SK-N-MC (cell line): ENCODE measurements around the gene PTPRG.
A peak's percentile ranks its signal among the peaks of the same experiment; 100 is the strongest.

Source experiments
- DNase-seq: peaks from one replicate; pipeline ENCODE4 v3.0.0-alpha.2; 2011; ENCODE audit warnings: low read depth, low spot score
- H3K27ac ChIP-seq: fragments of 200-600 bp; sonication (generic); 2 replicates; pipeline ENCODE4 v1.5.1; 2016; ENCODE audit warnings: mixed run types
- H3K36me3 ChIP-seq: fragments of 200-600 bp; sonication (generic); 2 replicates; pipeline ENCODE4 v1.6.1; 2017; ENCODE audit warnings: antibody characterized with exemption, low read length, mixed read lengths; ENCODE audit not compliant: insufficient read depth
- H3K4me3 ChIP-seq: fragments of 200-600 bp; sonication (generic); 2 replicates; pipeline ENCODE4 v1.5.1; 2016
- H3K9ac ChIP-seq: fragments of 200-600 bp; sonication (generic); 2 replicates; pipeline ENCODE4 v1.8.0; 2017; ENCODE audit warnings: mixed run types, mixed read lengths; ENCODE audit not compliant: insufficient read length
- H3K9me3 ChIP-seq: fragments of 200-600 bp; sonication (generic); 2 replicates; pipeline ENCODE4 v1.6.1; 2017; ENCODE audit warnings: low read depth, mild to moderate bottlenecking, antibody characterized with exemption, low read length, moderate library complexity, mixed read lengths
- EZH2 ChIP-seq: fragments of 200-600 bp; sonication (generic); IDR thresholded peaks from one replicate; pipeline ENCODE4 v1.6.1; 2017; ENCODE audit warnings: antibody characterized with exemption
- FOXP2 ChIP-seq: optimal IDR thresholded peaks from 2 replicates; pipeline ENCODE3; 2011; ENCODE audit warnings: mild to moderate bottlenecking, moderate library complexity; ENCODE audit not compliant: insufficient read depth; ENCODE audit errors: extremely low read length, control extremely low read depth
- POLR2AphosphoS5 ChIP-seq: IDR thresholded peaks from 2 replicates; pipeline ENCODE4 v1.6.1; 2012; ENCODE audit warnings: mild to moderate bottlenecking, low read depth, low read length, borderline replicate concordance

Gene PTPRG

DNA sequence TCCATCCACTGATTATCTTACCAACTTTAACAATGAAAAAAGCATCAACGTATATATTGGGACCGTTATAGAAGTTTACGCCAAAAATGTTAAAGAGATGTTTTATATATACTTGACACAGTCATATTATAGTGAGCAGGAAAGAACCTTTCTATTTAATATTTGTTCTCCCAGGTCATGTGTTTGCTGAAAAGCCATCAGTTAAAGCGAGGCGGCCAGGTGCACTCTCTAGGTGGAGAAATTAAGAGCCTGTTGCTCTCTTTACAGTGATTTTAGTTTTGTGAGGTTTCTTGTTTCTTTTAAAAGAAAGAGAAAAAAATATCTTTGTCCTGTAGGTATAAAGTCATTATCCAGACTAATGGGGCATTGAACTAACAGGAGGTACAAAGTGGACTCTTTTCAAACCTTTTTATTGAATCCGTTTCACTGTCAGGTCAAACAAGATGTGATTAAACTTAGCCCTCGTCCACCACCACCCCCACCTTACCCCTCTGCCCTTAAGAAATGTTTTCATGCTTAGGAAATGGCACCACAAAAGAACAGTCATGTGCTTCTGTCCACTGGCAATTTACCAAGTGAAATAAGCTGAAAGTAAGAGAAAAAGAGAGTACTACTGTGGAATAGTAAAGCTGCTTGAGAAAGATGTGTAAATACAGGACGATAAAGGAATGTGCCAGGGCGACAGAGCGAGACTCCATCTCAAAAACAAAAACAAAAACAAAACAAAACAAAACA lies 279.9 kb downstream of the PTPRG start:
- Histone ChIP-seq H3K9me3 (no peaks in the 10 kb centered on the region), H3K4me3 (no peak overlapping the region), H3K27ac (no peak overlapping the region), H3K36me3 (no peaks in the 10 kb centered on the region), H3K9ac (no peak overlapping the region)
- no peak for DNase-seq
- TF ChIP-seq FOXP2 (no peak), EZH2 (no peak)

DNA sequence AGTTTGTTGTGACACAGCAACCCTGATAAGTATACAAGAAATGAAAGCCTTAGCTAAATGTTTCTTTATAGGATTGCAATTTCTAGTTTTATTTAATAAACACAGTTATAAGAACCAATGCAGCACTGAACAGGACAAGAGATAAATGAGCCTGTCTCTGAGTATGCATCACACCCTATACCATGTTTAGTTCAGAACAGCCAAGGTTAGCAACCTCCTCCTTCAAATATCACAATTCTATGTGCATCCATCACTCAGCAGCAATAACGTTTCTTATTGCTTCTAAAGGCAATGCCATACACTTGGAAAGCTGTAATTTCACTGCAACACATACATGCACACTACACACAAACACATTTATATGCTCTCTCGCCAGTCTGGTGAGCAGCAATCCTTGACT lies 280.6 kb downstream of the PTPRG start:
- Histone ChIP-seq H3K4me3 (no peak overlapping the region), H3K27ac (no peak overlapping the region)

DNA sequence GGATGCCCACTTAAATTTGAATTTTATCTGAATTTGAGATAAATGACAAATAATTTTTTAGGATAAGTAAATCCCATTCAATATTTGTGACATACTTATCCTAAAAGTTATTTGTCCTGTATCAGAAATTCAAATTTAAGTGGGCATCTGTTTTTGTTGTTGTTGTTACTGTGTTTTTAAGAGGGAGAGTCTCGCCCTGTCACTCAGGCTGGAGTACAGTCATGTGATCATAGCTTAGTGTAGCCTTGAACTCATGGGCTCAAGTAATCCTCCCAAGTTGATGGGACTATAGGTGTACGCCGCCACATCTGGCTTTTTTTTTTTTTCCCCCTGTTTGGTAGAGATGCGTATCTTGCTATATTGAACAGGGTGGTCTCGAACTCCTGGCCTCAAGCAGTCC lies 283.0 kb downstream of the PTPRG start:
- DNase-seq = no peak
- Histone ChIP-seq H3K27ac (no peak overlapping the region), H3K9me3 (no peaks in the 10 kb centered on the region), H3K9ac (no peak overlapping the region), H3K4me3 (no peak overlapping the region), H3K36me3 (no peaks in the 10 kb centered on the region)
- TF ChIP-seq POLR2AphosphoS5 (no peak), EZH2 (no peak), FOXP2 (no peak)

More for the DNA sequence above, 280.6 kb downstream of the PTPRG start:
- no peak for DNase-seq
- Histone ChIP-seq H3K9me3 (no peaks in the 10 kb centered on the region), H3K36me3 (no peaks in the 10 kb centered on the region), H3K9ac (no peak overlapping the region)
- no peak for TF ChIP-seq EZH2
- no peak for TF ChIP-seq FOXP2
- TF ChIP-seq POLR2AphosphoS5 = no peak

GRCh38 chr3:61846488-61846887 lies 285.1 kb downstream of the PTPRG start:
- Histone ChIP-seq H3K9ac (no peak overlapping the region), H3K27ac (no peak overlapping the region), H3K9me3 (no peaks in the 10 kb centered on the region), H3K4me3 (no peak overlapping the region), H3K36me3 (no peaks in the 10 kb centered on the region)
- TF ChIP-seq EZH2 (no peak), POLR2AphosphoS5 (no peak), FOXP2 (no peak)
- DNase-seq = no peak

DNA sequence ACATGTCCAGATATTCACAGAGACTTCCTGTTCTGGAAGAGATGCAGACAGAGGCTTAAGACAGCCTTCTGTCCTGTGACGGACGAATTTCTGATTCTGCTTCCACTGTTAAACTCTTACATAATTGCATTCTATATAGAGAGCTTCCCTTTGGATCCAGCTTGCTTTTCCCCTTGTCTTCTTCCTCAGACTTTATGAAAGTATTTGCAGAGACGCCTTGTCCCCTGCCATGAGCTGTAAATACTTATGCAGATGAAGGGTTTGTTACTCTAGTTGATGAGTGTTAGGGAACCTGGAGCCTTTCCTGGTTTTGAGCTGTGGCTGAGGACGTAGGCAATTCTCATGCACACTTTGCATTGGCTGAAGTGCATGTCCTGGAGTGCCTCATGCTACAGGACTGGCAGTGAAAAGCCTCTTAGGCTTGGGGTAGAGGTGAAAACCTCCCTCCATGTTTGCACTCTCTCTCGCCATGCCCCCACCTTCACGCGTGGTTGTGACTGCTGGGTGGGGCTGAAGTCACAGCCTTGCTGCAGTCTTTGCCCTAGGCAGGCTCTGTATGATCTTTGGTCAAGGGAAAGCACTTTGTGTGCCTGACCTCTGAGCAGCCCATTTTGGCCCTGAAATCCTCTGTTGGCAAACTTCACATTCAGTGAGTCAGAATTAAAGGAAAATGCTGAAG lies 286.6 kb downstream of the PTPRG start:
- Histone ChIP-seq H3K9ac (no peak overlapping the region), H3K4me3 (no peak overlapping the region), H3K27ac (no peak overlapping the region), H3K36me3 (no peaks in the 10 kb centered on the region), H3K9me3 (no peaks in the 10 kb centered on the region)
- no peak for TF ChIP-seq EZH2
- no peak for TF ChIP-seq FOXP2
- no peak for TF ChIP-seq POLR2AphosphoS5
- no peak for DNase-seq

- H3K9me3 ChIP-seq = no peaks in the 10 kb centered on the region
- peak; percentile 37; the same call in 1 of the 2 replicates for TF ChIP-seq POLR2AphosphoS5
- no peak for TF ChIP-seq EZH2
- no peak for TF ChIP-seq FOXP2
- DNase-seq = peak; percentile 79
- H3K4me3 ChIP-seq = no peak overlapping the region
- H3K27ac ChIP-seq = no peak overlapping the region
- no peak overlapping the region for H3K9ac ChIP-seq
- H3K36me3 ChIP-seq = no peaks in the 10 kb centered on the region
Measured at GRCh38 chr3:61848885-61849284, 287.5 kb downstream of the PTPRG start.

GRCh38 chr3:61853912-61854311 lies 292.5 kb downstream of the PTPRG start:
- DNase-seq = no peak
- no peak for TF ChIP-seq FOXP2
- no peak for TF ChIP-seq EZH2
- TF ChIP-seq POLR2AphosphoS5 = no peak
- Histone ChIP-seq H3K4me3 (no peak overlapping the region), H3K9me3 (no peaks in the 10 kb centered on the region), H3K36me3 (no peaks in the 10 kb centered on the region), H3K27ac (no peak overlapping the region), H3K9ac (no peak overlapping the region)

GRCh38 chr3:61855211-61855610 lies 293.8 kb downstream of the PTPRG start:
- Histone ChIP-seq H3K9me3 (no peaks in the 10 kb centered on the region), H3K36me3 (no peaks in the 10 kb centered on the region), H3K4me3 (no peak overlapping the region), H3K9ac (no peak overlapping the region), H3K27ac (no peak overlapping the region)
- TF ChIP-seq EZH2 (no peak), FOXP2 (no peak), POLR2AphosphoS5 (no peak)
- DNase-seq = no peak
